HepG2 (cell line): ENCODE data around the gene AADAT. TPM values are rescaled to one million over a fixed set of nuclear protein-coding genes. Genes with fewer than 3 reads are reported as not detected.

ENCODE experiments used
- ATAC-seq: fragments of 200-7000 bp; cut with Tn5 transposase; 3 replicates; pipeline ENCODE4 v1.9.1; 2020; ENCODE audit warnings: mild to moderate bottlenecking, moderate library complexity
- BruUV-seq: library from RNA; stranded (reverse); fragments of 400-500 nt; replicated peaks from 2 replicates; lab custom pipeline; 2021; lab: Mats Ljungman, UMichigan
- CTCF ChIA-PET: fragments of 300-600 bp; formaldehyde crosslinking; extraction: SDS; loops from one replicate; lab custom pipeline; 2021; ENCODE audit warnings: low total read pairs, inconsistent platforms, low intra/inter-chr PET ratio; lab: Yijun Ruan, JAX
- POLR2A ChIA-PET: fragments of 350-600 bp; sonication (Branson Sonifier 250); formaldehyde crosslinking; loops from one replicate; lab custom pipeline; 2020; ENCODE audit warnings: antibody characterized with exemption, inconsistent platforms; lab: Yijun Ruan, JAX
- DNase-seq: peaks from one replicate; pipeline ENCODE4 v3.0.0-alpha.2; 2015; ENCODE audit warnings: low spot score
- FAIRE-seq: peaks from 3 replicates; lab custom pipeline; 2011; peaks lifted over from hg19 to GRCh38; lab: Jason Lieb, UNC
- H2AFZ ChIP-seq: one replicate; pipeline ENCODE4 v1.6.1; 2011; ENCODE audit warnings: low read length, inconsistent platforms
- H3K27ac ChIP-seq: fragments of 300-600 bp; 3 replicates; pipeline ENCODE4 v1.8.0; 2011; ENCODE audit warnings: mixed run types, mild to moderate bottlenecking, mixed read lengths, low read length, inconsistent platforms; ENCODE audit not compliant: insufficient read depth; ENCODE audit errors: extremely low read length
- H3K27me3 ChIP-seq, 2 experiments: fragments of 200-600 bp in 1 of 2; 2 replicates in 1 of 2; 3 replicates in 1 of 2; pipeline versions ENCODE4 v1.6.0 to v1.8.0; 2011; ENCODE audit warnings: low read length in 2 of 2, mild to moderate bottlenecking in 2 of 2, moderate library complexity in 2 of 2, inconsistent platforms in 1 of 2; ENCODE audit not compliant: insufficient read depth in 2 of 2, control insufficient read depth in 1 of 2
- H3K36me3 ChIP-seq, 2 experiments: fragments of 200-600 bp in 1 of 2; replicated peaks in 1 of 2; 2 replicates in 1 of 2; 3 replicates in 1 of 2; pipeline versions ENCODE4 v1.5.1 to v1.8.0; 2011; ENCODE audit warnings: low read length in 2 of 2, inconsistent platforms in 1 of 2; ENCODE audit not compliant: insufficient read depth in 2 of 2, control insufficient read depth in 1 of 2
- H3K4me1 ChIP-seq: 2 replicates; pipeline ENCODE4 v1.5.1; 2012; ENCODE audit warnings: low read length, inconsistent platforms; ENCODE audit not compliant: insufficient read depth
- H3K4me2 ChIP-seq: 2 replicates; pipeline ENCODE4 v1.6.0; 2011; ENCODE audit warnings: low read depth, low read length, inconsistent platforms
- H3K4me3 ChIP-seq, 3 experiments: fragments of 200-600 bp in 1 of 3; sonication (generic), shearing (Covaris generic) in 1 of 3; replicated peaks in 1 of 3; 2 replicates each; pipeline ENCODE4 v1.5.1; 2011 to 2016; ENCODE audit warnings: low read length in 3 of 3, inconsistent platforms in 2 of 3, low read depth in 2 of 3, mild to moderate bottlenecking in 2 of 3, control low read depth in 1 of 3, mixed read lengths in 1 of 3; ENCODE audit not compliant: insufficient read depth in 1 of 3
- H3K79me2 ChIP-seq: one replicate; pipeline ENCODE4 v1.6.1; 2011; ENCODE audit warnings: low read length, inconsistent platforms; ENCODE audit not compliant: insufficient read depth
- H3K9ac ChIP-seq: 2 replicates; pipeline ENCODE4 v1.6.0; 2011; ENCODE audit warnings: mild to moderate bottlenecking, low read depth, low read length, inconsistent platforms; ENCODE audit not compliant: insufficient read depth
- H3K9me3 ChIP-seq: 2 replicates; pipeline ENCODE4 v1.5.1; 2012; ENCODE audit warnings: mild to moderate bottlenecking, low read length
- H4K20me1 ChIP-seq: 2 replicates; pipeline ENCODE4 v1.6.0; 2011; ENCODE audit warnings: inconsistent platforms, mild to moderate bottlenecking, low read length, moderate library complexity; ENCODE audit not compliant: insufficient read depth
- AKAP8 ChIP-seq: sonication (generic); formaldehyde crosslinking; IDR thresholded peaks from 2 replicates; pipeline ENCODE4 v1.5.1; 2020; ENCODE audit warnings: mild to moderate bottlenecking, missing genetic modification reagents
- FOSL1 ChIP-seq: sonication (generic); formaldehyde crosslinking; IDR thresholded peaks from 2 replicates; pipeline ENCODE4 v1.9.0; 2021; ENCODE audit warnings: missing genetic modification reagents, borderline replicate concordance
- HNF1B ChIP-seq: sonication (generic); formaldehyde crosslinking; IDR thresholded peaks from 2 replicates; pipeline ENCODE4 v1.5.1; 2020; ENCODE audit warnings: mild to moderate bottlenecking, moderate library complexity, missing genetic modification reagents
- HOXA7 ChIP-seq: sonication (generic); formaldehyde crosslinking; IDR thresholded peaks from 2 replicates; pipeline ENCODE4 v1.8.1; 2022; ENCODE audit warnings: mild to moderate bottlenecking, missing genetic modification reagents, moderate library complexity
- IRF2 ChIP-seq: IDR thresholded peaks from 2 replicates; pipeline ENCODE4 v1.6.1; 2018; ENCODE audit warnings: missing genetic modification reagents, missing compliant biosample characterization
- MTERF4 ChIP-seq: sonication (generic); formaldehyde crosslinking; IDR thresholded peaks from 2 replicates; pipeline ENCODE4 v1.8.0; 2023; ENCODE audit warnings: mild to moderate bottlenecking, missing genetic modification reagents
- PHF8 ChIP-seq: sonication (generic); formaldehyde crosslinking; IDR thresholded peaks from 2 replicates; pipeline ENCODE4 v1.5.0; 2020; ENCODE audit warnings: missing genetic modification reagents
- POLR2A ChIP-seq, 2 experiments: IDR thresholded peaks; 2 replicates each; pipeline ENCODE4 v1.6.1; 2011; ENCODE audit warnings: low read depth in 2 of 2, low read length in 2 of 2, mild to moderate bottlenecking in 1 of 2, moderate library complexity in 1 of 2; ENCODE audit not compliant: insufficient read depth in 1 of 2
- RNF2 ChIP-seq: fragments of 450-650 bp; conservative IDR thresholded peaks from 2 replicates; pipeline ENCODE4 v1.6.1; 2016; ENCODE audit warnings: low read depth
- SCMH1 ChIP-seq: sonication (generic); formaldehyde crosslinking; IDR thresholded peaks from 2 replicates; pipeline ENCODE4 v1.9.0; 2021; ENCODE audit warnings: missing genetic modification reagents, mild to moderate bottlenecking, borderline replicate concordance
- SIX1 ChIP-seq: sonication (generic); formaldehyde crosslinking; IDR thresholded peaks from 2 replicates; pipeline ENCODE4 v1.4.0; 2020; ENCODE audit warnings: missing genetic modification reagents, borderline replicate concordance
- THAP11 ChIP-seq: IDR thresholded peaks from 2 replicates; pipeline ENCODE4 v1.6.1; 2016; ENCODE audit warnings: missing biosample characterization, missing genetic modification reagents
- ZEB1 ChIP-seq: IDR thresholded peaks from 2 replicates; pipeline ENCODE4 v1.6.1; 2012; ENCODE audit warnings: mild to moderate bottlenecking, low read depth, inconsistent platforms; ENCODE audit not compliant: insufficient replicate concordance
- ZFY ChIP-seq: sonication (generic); formaldehyde crosslinking; IDR thresholded peaks from 2 replicates; pipeline ENCODE4 v1.4.0; 2020; ENCODE audit warnings: missing genetic modification reagents
- ZNF124 ChIP-seq: sonication (generic); formaldehyde crosslinking; IDR thresholded peaks from 2 replicates; pipeline ENCODE4 v1.4.0; 2020; ENCODE audit warnings: missing genetic modification reagents
- ZNF256 ChIP-seq: sonication (generic); formaldehyde crosslinking; conservative IDR thresholded peaks from 2 replicates; pipeline ENCODE4 v1.4.0; 2020; ENCODE audit warnings: missing genetic modification reagents
- ZNF431 ChIP-seq: sonication (generic); formaldehyde crosslinking; IDR thresholded peaks from 2 replicates; pipeline ENCODE4 v1.9.0; 2022; ENCODE audit warnings: missing genetic modification reagents, low read depth, mild to moderate bottlenecking, borderline replicate concordance
- ZNF614 ChIP-seq: IDR thresholded peaks from 2 replicates; pipeline ENCODE4 v1.6.1; 2018; ENCODE audit warnings: missing biosample characterization, missing genetic modification reagents, inconsistent platforms, borderline replicate concordance
- ZNF770 ChIP-seq: sonication (generic); formaldehyde crosslinking; IDR thresholded peaks from 2 replicates; pipeline ENCODE4 v1.5.0; 2020; ENCODE audit warnings: mild to moderate bottlenecking, missing genetic modification reagents
- WGBS: methylation state at CpG from one replicate; pipeline ENCODE4 v1.1.6; 2017; ENCODE audit warnings: low lambda C conversion rate; 5-methylcytosine and 5-hydroxymethylcytosine counted together
- in situ Hi-C: cut with HindIII; loops from 2 replicates; pipeline ENCODE4 v1.10.0; 2017; ENCODE audit warnings: low pct_unique_long_range_greater_than_20kb; ENCODE audit not compliant: extremely low pct_ligation_motif_present
- intact Hi-C: fragments of 100-400 bp; cut with micrococcal nuclease; formaldehyde crosslinking; loops from one replicate; pipeline ENCODE4 v1.10.0; 2022; ENCODE audit not compliant: unreplicated experiment
- polyA plus RNA-seq, 8 experiments: library from polyadenylated mRNA; depleted of rRNA in 3 of 8; stranded (reverse) in 7 of 8; unstranded in 1 of 8; fragments of >200 nt; fragmentation: Illumina TruSeq in 4 of 8; extraction: Trizol in 4 of 8; gene quantifications; 2 replicates each; pipeline versions ENCODE4 v1.2.1 to v1.2.3, GENCODE V29; 2011 to 2016; ENCODE audit warnings: low read depth in 4 of 8, missing spikeins in 1 of 8, mixed read lengths in 1 of 8; ENCODE audit not compliant: insufficient read depth in 1 of 8
- total RNA-seq, 5 experiments: library from RNA; depleted of rRNA; stranded (reverse); fragments of >200 nt; fragmentation: Illumina TruSeq; extraction: Trizol; gene quantifications; 2 replicates each; pipeline ENCODE4 v1.2.3, GENCODE V29; 2016; ENCODE audit warnings: low read depth in 1 of 5
- TF ChIP-seq, protein P1 (sequence below): sonication (generic); formaldehyde crosslinking; IDR thresholded peaks from 2 replicates; pipeline ENCODE4 v1.5.0; 2020; ENCODE audit warnings: missing genetic modification reagents

The AADAT gene
- total and polyA plus RNA-seq, 2 of the 13 experiments (the other 11 are each of a cell fraction or from before 2014, with no cell fraction given) = 6.1 to 9.1 TPM

DNA sequence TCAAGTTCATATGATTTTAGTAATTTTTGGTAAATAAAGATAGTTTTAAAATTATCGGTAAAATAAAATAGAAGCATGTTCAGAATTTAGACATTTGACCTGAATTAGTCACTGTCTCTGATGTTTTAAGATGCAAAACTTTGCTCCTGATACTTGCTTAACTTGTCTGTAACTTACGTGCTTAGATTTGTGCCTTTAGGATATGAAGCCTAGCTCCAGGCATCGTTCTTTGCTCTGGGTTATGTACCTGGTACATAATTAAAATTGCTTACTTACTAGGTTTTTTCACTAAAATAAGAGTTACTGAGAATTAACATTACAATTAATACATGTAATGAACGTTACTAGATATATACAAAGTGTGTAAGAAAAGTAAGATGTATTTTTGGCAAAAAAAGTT lies 24.9 kb upstream of the AADAT start:
- H3K36me3 ChIP-seq = no peaks in the 10 kb centered on the region
- no peak overlapping the region for H3K27ac ChIP-seq
- 40% methylated on average over 4 of the region's 4 CpGs for WGBS
- H3K4me2 ChIP-seq = no peak overlapping the region
- no peaks in the 10 kb centered on the region for H3K9me3 ChIP-seq
- no peak overlapping the region for H3K4me3 ChIP-seq
- no peaks in the 10 kb centered on the region for H4K20me1 ChIP-seq
- DNase-seq (no peak), FAIRE-seq (no peak), ATAC-seq (no peak)
- intact Hi-C loops (no loop called here), in situ Hi-C loops (no loop called here)
- ChIA-PET CTCF (no interaction called here), POLR2A (no interaction called here)
- no peaks in the 10 kb centered on the region for H3K27me3 ChIP-seq
- no peak overlapping the region for H2AFZ ChIP-seq
- no peaks in the 10 kb centered on the region for H3K79me2 ChIP-seq
- no TSS peak for BruUV-seq
- no peaks in the 10 kb centered on the region for H3K4me1 ChIP-seq
- no peak overlapping the region for H3K9ac ChIP-seq
- no peak for TF ChIP-seq IRF2 (CRISPR knock-in tag)
- no peak for TF ChIP-seq ZNF124 (CRISPR knock-in tag)
- TF ChIP-seq ZNF614 (CRISPR knock-in tag) = no peak
- no peak for TF ChIP-seq AKAP8 (CRISPR knock-in tag)
- no peak for TF ChIP-seq HOXA7 (CRISPR knock-in tag)
- TF ChIP-seq FOSL1 = no peak
- TF ChIP-seq ZNF431 (CRISPR knock-in tag) = no peak
- no peak for TF ChIP-seq HNF1B (CRISPR knock-in tag)
- no peak for TF ChIP-seq RNF2
- no peak for TF ChIP-seq PHF8
- TF ChIP-seq THAP11 (CRISPR knock-in tag) = no peak
- TF ChIP-seq POLR2A (IDR thresholded peaks at IDR 0.05; ENCODE audit: insufficient read depth in 1 of 2, low read depth in 2 of 2, low read length in 2 of 2) = no peak
- TF ChIP-seq, protein P1, sequence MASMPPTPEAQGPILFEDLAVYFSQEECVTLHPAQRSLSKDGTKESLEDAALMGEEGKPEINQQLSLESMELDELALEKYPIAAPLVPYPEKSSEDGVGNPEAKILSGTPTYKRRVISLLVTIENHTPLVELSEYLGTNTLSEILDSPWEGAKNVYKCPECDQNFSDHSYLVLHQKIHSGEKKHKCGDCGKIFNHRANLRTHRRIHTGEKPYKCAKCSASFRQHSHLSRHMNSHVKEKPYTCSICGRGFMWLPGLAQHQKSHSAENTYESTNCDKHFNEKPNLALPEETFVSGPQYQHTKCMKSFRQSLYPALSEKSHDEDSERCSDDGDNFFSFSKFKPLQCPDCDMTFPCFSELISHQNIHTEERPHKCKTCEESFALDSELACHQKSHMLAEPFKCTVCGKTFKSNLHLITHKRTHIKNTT = no peak
- TF ChIP-seq ZNF770 (CRISPR knock-in tag) = no peak
- TF ChIP-seq ZEB1 = no peak
- TF ChIP-seq ZFY = no peak
- TF ChIP-seq MTERF4 (CRISPR knock-in tag) = no peak
- no peak for TF ChIP-seq ZNF256 (CRISPR knock-in tag)
- TF ChIP-seq SCMH1 (CRISPR knock-in tag) = no peak
- no peak for TF ChIP-seq SIX1 (CRISPR knock-in tag)
